Measurements from ENCODE around the gene JARID2.

The JARID2 gene

DNA sequence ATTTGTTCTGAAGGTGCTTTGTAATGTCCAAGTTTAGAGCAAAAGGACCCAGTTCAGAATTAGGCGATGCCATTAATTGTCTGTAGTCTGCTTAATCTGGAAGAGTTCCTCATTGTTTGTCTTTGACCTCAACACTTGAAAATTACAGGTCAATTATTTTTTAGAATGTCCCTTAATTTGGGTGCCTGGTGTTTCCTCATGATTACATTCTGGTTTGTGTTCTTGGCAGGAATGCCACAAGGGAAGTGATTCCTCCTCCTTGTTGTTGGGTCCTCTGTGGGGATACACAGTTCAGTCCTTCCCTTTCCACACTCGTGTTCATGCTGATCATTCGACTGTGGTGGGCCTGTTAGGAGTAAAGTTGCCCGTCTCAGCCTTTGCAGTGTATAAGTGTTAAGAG is 207.3 kb downstream of the JARID2 start (continued):
- no peak for TF ChIP-seq ZNF132 (tag by site-specific recombination; IDR thresholded peaks at IDR 0.05; ENCODE audit: borderline replicate concordance)
- TF ChIP-seq, protein P1, sequence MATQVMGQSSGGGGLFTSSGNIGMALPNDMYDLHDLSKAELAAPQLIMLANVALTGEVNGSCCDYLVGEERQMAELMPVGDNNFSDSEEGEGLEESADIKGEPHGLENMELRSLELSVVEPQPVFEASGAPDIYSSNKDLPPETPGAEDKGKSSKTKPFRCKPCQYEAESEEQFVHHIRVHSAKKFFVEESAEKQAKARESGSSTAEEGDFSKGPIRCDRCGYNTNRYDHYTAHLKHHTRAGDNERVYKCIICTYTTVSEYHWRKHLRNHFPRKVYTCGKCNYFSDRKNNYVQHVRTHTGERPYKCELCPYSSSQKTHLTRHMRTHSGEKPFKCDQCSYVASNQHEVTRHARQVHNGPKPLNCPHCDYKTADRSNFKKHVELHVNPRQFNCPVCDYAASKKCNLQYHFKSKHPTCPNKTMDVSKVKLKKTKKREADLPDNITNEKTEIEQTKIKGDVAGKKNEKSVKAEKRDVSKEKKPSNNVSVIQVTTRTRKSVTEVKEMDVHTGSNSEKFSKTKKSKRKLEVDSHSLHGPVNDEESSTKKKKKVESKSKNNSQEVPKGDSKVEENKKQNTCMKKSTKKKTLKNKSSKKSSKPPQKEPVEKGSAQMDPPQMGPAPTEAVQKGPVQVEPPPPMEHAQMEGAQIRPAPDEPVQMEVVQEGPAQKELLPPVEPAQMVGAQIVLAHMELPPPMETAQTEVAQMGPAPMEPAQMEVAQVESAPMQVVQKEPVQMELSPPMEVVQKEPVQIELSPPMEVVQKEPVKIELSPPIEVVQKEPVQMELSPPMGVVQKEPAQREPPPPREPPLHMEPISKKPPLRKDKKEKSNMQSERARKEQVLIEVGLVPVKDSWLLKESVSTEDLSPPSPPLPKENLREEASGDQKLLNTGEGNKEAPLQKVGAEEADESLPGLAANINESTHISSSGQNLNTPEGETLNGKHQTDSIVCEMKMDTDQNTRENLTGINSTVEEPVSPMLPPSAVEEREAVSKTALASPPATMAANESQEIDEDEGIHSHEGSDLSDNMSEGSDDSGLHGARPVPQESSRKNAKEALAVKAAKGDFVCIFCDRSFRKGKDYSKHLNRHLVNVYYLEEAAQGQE (tag by site-specific recombination; IDR thresholded peaks at IDR 0.05), result no peak

DNA sequence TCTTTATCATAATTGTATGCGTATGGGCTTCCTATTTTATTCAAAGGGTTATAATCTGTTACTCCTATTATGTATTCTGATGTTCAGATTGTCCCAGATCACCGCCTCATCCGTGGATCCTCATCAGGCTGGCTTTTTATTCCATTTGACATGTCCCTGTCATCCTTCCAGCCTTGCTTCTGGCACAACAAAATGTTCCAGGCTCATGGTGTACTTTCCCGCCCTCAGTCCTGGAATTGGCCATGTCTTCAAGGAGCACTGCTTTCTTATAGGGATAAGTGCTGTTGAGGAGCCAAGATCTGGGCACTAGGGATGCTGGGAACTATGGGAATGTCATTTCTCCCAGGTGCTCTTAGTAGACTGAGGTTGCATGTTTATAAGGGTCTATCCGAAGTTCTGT is 207.8 kb downstream of the JARID2 start:
- H3K27ac ChIP-seq (ENCODE audit: extremely low read depth, low read depth, low read length), result no peak overlapping the region
- no peak overlapping the region for H3K4me3 ChIP-seq (ENCODE audit: low read depth, low read length)
- peaks cover 0 to 18% of the 10 kb centered on the region in 2 experiments; a peak in 2 of 3 replicates for H3K36me3 ChIP-seq (ENCODE audit: control insufficient read depth in 2 of 2, insufficient read depth in 1 of 2, low read length in 2 of 2)
- CTCF ChIA-PET, result interaction anchor here (0.6 kb wide), 1 partner anchor 775 kb away, joined by 3 read pairs; no protein-coding TSS in a partner anchor
- peaks cover 31% of the 10 kb centered on the region for H3K4me1 ChIP-seq (ENCODE audit: control insufficient read depth, insufficient read depth, low read length)
- POLR2A ChIA-PET, result no interaction called here
- no peak for TF ChIP-seq ZNF174 (tag by site-specific recombination; IDR thresholded peaks at IDR 0.05)
- TF ChIP-seq HOXC10 (CRISPR knock-in tag; IDR thresholded peaks at IDR 0.05), result no peak
- TF ChIP-seq RBAK (tag by site-specific recombination; IDR thresholded peaks at IDR 0.05), result no peak
- TF ChIP-seq, protein P2, sequence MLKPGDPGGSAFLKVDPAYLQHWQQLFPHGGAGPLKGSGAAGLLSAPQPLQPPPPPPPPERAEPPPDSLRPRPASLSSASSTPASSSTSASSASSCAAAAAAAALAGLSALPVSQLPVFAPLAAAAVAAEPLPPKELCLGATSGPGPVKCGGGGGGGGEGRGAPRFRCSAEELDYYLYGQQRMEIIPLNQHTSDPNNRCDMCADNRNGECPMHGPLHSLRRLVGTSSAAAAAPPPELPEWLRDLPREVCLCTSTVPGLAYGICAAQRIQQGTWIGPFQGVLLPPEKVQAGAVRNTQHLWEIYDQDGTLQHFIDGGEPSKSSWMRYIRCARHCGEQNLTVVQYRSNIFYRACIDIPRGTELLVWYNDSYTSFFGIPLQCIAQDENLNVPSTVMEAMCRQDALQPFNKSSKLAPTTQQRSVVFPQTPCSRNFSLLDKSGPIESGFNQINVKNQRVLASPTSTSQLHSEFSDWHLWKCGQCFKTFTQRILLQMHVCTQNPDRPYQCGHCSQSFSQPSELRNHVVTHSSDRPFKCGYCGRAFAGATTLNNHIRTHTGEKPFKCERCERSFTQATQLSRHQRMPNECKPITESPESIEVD (tag by site-specific recombination; IDR thresholded peaks at IDR 0.05), result no peak
- no peak for TF ChIP-seq ZNF776 (tag by site-specific recombination; IDR thresholded peaks at IDR 0.05; ENCODE audit: borderline replicate concordance)
- no peak for TF ChIP-seq ZNF112 (tag by site-specific recombination; IDR thresholded peaks at IDR 0.05)
- no peak for TF ChIP-seq KLF8 (tag by site-specific recombination; IDR thresholded peaks at IDR 0.05)
- TF ChIP-seq, protein P3, sequence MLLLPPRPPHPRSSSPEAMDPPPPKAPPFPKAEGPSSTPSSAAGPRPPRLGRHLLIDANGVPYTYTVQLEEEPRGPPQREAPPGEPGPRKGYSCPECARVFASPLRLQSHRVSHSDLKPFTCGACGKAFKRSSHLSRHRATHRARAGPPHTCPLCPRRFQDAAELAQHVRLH (tag by site-specific recombination; IDR thresholded peaks at IDR 0.05), result no peak
- TF ChIP-seq, protein P4, sequence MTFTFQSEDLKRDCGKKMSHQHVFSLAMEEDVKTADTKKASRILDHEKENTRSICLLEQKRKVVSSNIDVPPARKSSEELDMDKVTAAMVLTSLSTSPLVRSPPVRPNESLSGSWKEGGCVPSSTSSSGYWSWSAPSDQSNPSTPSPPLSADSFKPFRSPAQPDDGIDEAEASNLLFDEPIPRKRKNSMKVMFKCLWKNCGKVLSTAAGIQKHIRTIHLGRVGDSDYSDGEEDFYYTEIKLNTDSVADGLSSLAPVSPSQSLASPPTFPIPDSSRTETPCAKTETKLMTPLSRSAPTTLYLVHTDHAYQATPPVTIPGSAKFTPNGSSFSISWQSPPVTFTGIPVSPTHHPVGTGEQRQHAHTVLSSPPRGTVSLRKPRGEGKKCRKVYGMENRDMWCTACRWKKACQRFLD (tag by site-specific recombination; IDR thresholded peaks at IDR 0.05), result no peak
- no peak for TF ChIP-seq ZBTB20 (tag by site-specific recombination; IDR thresholded peaks at IDR 0.05)
- no peak for TF ChIP-seq ZNF311 (tag by site-specific recombination; IDR thresholded peaks at IDR 0.05; ENCODE audit: borderline replicate concordance)
- TF ChIP-seq, protein P5, sequence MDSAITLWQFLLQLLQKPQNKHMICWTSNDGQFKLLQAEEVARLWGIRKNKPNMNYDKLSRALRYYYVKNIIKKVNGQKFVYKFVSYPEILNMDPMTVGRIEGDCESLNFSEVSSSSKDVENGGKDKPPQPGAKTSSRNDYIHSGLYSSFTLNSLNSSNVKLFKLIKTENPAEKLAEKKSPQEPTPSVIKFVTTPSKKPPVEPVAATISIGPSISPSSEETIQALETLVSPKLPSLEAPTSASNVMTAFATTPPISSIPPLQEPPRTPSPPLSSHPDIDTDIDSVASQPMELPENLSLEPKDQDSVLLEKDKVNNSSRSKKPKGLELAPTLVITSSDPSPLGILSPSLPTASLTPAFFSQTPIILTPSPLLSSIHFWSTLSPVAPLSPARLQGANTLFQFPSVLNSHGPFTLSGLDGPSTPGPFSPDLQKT (IDR thresholded peaks at IDR 0.05; ENCODE audit: borderline replicate concordance, low read depth, low read length), result no peak
- TF ChIP-seq ZNF155 (tag by site-specific recombination; IDR thresholded peaks at IDR 0.05), result no peak
- TF ChIP-seq ZNF433 (tag by site-specific recombination; IDR thresholded peaks at IDR 0.05; ENCODE audit: low read depth), result no peak
- TF ChIP-seq ZNF701 (tag by site-specific recombination; IDR thresholded peaks at IDR 0.05), result no peak
- no peaks in the 10 kb centered on the region for H3K9me3 ChIP-seq (ENCODE audit: control insufficient read depth, insufficient read depth, low read depth, low read length)
